ENCODE results near the gene N4BP2.
A peak's percentile ranks its signal among the peaks of the same experiment; 100 is the strongest.
"Not testable (repeated sequence)": the region's sequence is repeated elsewhere in the genome, so short reads cannot be mapped to it uniquely, and the experiment has no call there.

The N4BP2 gene

DNA sequence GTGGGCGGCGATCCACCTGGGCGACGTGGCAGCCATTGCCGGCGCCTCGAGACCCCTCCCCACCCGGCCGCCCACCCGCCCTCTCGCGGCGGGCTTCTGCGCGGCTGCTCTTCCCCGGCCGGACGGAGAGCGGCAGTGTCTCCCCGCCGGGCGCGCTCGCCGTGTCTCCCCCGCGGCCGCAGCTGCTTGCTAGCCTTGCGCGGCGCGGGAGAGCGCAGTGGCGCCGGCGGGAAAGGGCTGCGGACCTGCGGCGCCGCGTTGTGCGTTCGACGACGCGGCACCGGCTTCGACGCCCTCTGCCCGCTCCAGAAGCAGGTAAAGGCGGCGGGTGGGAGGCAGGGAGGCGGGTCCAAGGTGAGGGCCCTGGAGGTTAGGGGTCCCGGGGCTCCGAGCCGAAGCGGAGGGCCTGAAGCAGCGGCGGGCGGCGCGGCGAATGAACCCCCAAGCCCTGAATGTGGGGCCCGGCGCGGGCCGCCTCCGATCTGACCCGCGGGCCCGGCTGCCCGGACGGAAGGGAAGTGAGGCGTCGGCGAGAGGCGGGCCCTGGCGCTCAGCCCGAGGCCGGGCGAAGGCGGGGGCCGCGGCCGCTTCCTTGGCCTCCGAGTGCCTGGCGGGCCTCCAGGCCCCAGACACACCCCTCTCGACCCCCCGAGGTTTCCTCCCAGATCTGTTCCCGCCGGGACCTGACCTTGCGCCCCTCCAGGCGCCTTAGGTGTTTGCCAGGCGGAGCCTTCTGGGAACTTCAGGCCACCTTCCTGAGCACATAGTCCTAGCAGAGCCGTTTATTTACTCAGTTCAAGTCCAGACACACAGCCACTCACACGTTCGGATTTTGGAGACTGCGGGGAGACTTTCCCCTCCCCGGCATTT is at the start of gene N4BP2:
N4BP2 (plus strand) TSS at position 135 of the 870 bp plus-strand sequence. CDS start 40,491 bp downstream, outside the sequence.
- DNase-seq, result peak; percentile 85

GRCh38 chr4:40016007-40016406 is 40.6 kb upstream of the N4BP2 start:
- no peak for DNase-seq

- no peak for DNase-seq
Measured at GRCh38 chr4:40020221-40020620, 36.4 kb upstream of the N4BP2 start.

DNA sequence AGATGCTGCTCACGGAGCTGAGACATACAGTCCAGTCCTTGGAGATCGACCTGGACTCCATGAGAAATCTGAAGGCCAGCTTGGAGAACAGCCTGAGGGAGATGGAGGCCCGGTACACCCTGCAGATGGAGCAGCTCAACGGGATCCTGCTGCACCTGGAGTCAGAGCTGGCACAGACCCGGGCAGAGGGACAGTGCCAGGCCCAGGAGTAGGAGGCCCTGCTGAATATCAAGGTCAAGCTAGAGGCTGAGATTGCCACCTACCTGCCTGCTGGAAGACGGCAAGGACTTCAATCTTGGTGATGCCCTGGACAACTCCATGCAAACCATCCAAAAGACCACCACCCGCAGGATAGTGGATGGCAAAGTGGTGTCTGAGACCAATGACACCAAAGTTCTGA is 35.5 kb upstream of the N4BP2 start:
- DNase-seq, result not testable (repeated sequence)

DNA sequence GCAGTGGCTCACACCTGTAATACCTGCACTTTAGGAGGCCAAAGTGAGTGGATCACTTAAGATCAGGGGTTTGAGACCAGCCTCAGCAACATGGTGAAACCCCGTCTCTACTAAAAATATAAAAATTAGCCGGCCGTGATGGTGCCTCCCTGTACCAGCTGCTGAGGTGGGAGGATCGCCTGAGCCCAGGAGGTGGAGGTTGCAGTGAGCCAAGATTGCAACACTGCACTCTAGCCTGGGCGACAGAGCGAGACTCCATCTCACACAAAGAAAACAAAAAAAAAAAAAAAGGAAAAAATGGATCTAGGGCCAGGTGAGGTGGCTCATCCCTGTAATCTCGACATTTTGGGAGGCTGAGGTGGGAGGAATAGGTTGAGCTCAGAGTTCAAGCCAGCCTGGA is 32.6 kb upstream of the N4BP2 start:
- not testable (repeated sequence) for DNase-seq

GRCh38 chr4:40032785-40033184 is 23.9 kb upstream of the N4BP2 start:
- DNase-seq, result no peak

GRCh38 chr4:40033613-40034012 is 23.0 kb upstream of the N4BP2 start:
- no peak for DNase-seq

DNA sequence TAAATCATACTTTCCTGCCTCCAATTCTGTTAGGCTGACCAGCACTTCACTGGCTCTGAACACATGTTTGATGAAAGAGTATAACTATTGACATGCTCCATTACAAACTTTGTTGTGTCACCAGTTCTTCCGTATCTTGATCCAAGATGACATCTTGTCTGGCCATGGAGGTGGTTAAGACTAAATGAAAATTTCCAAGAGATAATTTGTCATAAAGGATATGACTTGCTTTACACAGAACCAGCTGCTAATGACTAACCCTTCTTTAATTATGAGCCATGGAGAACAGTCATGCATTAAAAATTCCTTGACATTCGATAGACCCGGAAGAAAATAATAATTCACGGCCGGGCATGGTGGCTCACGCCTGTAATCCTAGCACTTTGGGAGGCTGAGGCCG is 17.7 kb upstream of the N4BP2 start:
- DNase-seq, result no peak

DNA sequence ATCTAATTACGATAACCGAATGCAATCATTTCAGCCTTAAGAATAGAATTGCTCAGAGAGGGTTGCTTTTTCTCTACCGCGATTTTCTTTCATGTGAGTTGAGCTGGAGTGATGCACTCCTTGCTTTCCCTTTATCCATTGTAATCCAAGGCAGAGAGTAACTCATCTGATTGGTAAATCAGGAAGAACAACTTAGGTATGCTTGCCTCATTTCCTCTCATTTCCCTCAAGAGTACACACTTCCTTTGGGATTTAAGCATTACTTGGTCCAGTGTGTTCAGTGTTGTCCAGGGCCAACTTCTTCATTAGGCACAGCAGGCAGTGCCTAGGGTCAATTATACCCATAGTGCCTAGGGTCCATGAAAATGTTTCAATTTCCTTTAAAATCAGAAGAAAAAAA is 15.7 kb upstream of the N4BP2 start:
- no peak for DNase-seq

DNA sequence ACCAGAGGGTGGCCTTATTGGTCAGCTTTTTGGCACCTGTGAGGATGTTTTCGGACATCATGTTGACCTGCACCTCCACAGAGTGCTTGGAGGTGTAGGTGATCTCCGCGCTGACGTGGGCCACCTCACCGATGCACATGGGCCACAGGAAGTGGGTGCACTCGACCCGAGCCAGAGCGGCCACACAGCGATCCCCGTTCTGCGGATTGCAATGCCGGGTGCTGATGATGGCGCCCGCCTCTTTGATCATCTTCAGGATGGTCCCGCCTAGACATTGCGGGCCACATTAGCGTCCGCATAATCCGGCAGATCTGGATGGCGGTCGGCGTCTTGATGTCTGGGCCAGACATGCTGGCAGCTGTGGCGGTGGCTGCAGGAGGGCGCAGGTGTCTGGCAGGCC is 12.9 kb upstream of the N4BP2 start:
- no peak for DNase-seq

DNA sequence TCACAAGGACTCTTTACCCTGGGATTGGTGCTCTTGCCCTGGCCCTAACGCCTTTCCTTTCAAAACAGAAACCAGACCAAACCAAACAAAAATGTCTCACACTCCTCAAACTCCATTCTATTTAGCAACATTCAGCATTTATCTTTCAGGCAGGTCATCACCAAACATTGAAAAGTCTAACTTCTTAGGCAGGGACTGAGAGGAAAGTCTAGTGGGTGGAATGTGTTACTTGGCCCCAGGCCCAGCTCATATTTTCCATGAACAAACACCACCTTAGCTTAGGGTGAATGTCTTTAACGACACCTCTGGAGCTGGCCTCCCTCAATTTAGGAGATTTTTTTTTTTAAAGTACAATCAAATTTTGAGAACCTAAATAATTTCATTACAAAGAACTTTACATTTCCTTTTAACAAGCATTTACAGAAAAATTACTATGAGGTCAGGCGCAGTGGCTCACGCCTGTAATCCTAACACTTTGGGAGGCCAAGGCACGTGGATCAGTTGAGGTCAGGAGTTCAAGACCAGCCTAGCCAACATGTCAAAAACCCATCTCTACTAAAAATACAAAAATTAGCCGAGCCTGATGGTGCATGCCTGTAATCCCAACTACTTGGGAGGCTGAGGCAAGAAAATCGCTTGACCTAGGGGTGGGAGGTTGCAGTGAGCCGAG is 10.2 kb upstream of the N4BP2 start:
- DNase-seq, result peak; percentile 15

DNA sequence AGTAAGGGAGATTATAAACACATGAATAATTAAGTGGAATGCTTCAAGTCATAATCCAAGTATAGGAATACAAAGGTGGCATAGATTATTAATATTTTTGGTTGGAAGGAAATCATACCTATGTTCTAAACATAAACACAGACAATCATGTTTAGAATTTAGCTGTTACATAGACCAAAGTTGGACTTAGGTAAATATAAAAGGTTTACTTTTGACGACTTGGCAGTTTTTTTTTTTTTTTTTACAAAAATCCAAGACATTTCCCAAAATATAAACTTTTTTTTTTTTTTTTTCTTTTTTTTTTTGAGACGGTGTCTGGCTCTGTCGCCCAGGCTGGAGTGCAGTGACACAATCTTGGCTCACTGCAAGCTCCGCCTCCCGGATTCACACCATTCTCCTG is 3.5 kb upstream of the N4BP2 start:
- DNase-seq, result no peak

- peak; percentile 87 for DNase-seq
Measured at GRCh38 chr4:40055511-40055862, 1.2 kb upstream of the N4BP2 start.

DNA sequence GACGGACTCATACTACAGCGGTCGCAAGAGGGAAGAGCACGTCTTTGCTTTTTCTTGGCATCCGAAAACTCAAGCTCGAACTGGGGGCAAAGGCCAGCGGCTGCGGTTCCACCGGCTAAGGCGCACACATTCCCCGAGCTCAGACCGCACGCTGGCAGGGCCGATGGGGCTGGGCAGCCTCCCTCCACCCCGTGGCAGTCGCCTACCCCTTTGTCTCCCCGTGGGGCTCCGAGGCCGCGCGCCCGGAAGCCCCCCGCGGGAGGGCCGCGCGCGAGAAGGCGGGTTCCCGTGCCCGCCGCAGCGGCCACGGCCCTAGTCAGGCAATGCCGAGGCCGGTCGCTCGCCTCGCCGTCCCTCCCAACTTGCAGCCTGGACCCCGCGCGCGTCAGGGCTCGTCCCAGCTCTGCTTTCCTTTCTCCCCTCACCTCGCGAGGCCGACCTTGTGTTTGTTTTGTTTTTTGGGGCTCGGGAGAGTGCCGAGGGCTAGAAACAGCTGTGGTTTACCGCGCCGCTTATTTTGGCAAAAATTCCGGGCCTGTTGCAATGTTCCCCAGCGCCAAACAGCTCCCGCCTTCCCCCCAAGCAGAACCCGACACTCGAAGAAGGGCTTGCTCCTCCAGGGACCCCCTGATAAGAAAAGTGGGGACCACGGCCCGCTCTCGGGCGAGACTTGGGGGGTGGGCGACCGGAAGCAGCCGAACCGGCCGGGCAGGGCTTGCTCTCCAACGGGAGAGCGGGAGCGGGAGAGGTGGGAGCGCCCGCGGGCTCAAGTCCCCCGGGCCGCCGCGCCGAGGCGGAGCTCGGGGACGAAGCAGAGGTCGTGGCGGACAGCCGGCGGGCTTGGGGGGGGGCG is 561 bp upstream of the N4BP2 start:
- peak; percentile 78 for DNase-seq

GRCh38 chr4:40057586-40058091 is 989 bp downstream of the N4BP2 start:
- DNase-seq, result peak; percentile 97

GRCh38 chr4:40058121-40058520 is 1.5 kb downstream of the N4BP2 start:
- peak; percentile 25 for DNase-seq

DNA sequence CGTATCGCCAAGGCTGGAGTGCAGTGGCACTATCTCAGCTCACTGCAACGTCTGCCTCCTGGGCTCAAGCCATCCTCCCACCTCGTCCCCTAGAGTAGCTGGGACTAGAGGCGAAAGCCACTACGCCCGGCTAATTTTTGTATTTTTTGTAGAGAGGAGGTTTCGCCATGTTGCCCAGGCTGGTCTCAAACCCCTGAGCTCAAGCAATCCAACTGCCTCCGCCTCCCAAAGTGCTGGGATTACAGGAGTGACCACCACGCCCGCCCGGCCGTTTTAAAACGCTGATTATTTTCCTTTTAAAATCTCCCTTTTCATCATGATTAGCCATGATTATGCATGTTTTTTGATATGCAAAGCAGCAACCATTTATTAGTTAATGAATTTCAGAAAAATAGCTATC is 2.2 kb downstream of the N4BP2 start:
- DNase-seq, result peak; percentile 25

DNA sequence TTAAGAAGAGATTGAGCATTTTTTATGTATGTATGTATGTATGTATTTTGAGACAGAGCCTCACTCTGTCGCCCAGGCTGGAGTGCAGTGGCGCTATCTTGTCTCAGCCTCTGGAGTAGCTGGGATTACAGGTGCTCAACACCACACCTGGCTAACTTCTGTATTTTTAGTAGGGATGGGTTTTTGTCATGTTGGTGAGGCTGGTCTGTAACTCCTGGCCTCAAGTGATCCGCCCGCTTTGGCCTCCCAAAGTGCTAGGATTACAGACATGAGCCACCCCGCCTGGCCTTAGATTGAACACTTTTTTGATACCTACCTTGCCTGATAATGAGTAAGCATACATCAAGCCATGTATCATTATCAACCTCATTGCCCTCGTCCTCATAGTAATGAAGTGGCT is 2.7 kb downstream of the N4BP2 start:
- no peak for DNase-seq

- DNase-seq, result no peak
Measured at GRCh38 chr4:40065010-40065409, 8.4 kb downstream of the N4BP2 start.

GRCh38 chr4:40066651-40067050 is 10.0 kb downstream of the N4BP2 start:
- no peak for DNase-seq

- DNase-seq, result no peak
Measured at GRCh38 chr4:40070387-40070786, 13.7 kb downstream of the N4BP2 start.

DNA sequence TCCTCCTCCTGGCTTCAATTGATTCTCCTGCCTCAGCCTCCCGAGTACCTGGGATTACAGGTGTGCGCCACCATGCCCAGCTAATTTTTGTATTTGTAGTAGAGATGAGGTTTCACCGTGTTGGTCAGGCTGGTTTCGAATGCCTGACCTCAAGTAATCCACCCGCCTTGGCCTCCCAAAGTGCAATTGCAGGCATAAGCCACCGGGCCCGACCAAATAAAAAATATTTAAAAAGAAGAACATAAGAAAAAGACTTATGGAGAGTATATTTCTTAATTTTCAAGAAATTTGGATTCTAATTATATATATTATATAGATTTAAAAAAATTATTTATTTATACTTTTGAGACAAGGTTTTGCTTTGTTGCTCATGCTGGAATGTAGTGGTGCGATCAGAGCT is 29.8 kb downstream of the N4BP2 start:
- DNase-seq, result no peak

DNA sequence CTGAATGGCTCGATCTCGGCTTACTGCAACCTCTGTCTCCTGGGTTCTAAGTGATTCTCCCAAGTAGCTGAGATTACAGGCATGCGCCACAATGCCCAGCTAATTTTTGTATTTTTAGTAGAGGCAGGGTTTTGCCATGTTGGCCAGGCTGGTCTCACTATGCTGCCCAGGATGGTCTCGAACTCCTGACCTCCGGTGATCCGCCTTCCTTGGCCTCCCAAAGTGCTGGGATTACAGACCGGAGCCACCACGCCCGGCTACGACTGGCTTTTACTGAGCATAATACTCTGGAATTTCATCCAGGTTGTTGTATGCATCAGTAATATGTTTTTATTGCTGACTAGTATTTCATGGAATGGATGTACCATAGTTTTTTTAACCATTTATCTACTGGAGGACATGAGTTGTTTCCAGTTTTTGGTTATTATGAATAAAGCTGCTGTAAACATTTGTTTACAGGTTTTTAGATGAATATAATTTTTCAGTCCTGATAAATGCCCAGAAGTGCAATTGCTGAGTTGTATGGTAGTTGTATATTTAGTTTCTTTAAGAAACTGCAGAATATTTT is 31.2 kb downstream of the N4BP2 start:
- no peak for DNase-seq

All from hematopoietic multipotent progenitor cell treated with erythropoietin and hydrocortisone succinate and interleukin-3 and kit ligand, for 6 days (in vitro differentiated cells).